Stomach (tissue), 9 donors: ENCODE measurements around the gene VPS39. TPM values are rescaled to one million over a fixed set of nuclear protein-coding genes. Genes with fewer than 3 reads are reported as not detected.
A peak's percentile ranks its signal among the peaks of the same experiment; 100 is the strongest.

Source experiments
- DNase-seq, 2 donors: peaks; one replicate each; pipeline versions ENCODE4 v3.0.0 to v3.0.0-alpha.2; 2013 to 2019
- H3K27ac ChIP-seq, 5 donors: fragments of 200-600 bp in 4 of 5; sonication (generic) in 4 of 5; one replicate each; pipeline ENCODE4 v1.5.1; 2013 to 2019; ENCODE audit warnings: mild to moderate bottlenecking in 1 of 5, moderate library complexity in 1 of 5
- H3K27me3 ChIP-seq, 3 donors: fragments of 200-600 bp; sonication (generic); one replicate each; pipeline ENCODE4 v1.5.1; 2017 to 2019; ENCODE audit warnings: mixed run types in 1 of 3
- H3K36me3 ChIP-seq, 4 donors: fragments of 200-600 bp; sonication (generic); 1 replicate in 3 of 4; 2 replicates in 1 of 4; pipeline ENCODE4 v1.5.1; 2016 to 2019
- H3K4me1 ChIP-seq, 4 donors: fragments of 200-600 bp; sonication (generic); one replicate each; pipeline ENCODE4 v1.5.1; 2016 to 2019
- H3K4me3 ChIP-seq, 4 donors: fragments of 200-600 bp; sonication (generic) in 3 of 4; one replicate each; pipeline ENCODE4 v1.5.1; 2016 to 2019; ENCODE audit warnings: mild to moderate bottlenecking in 1 of 4
- H3K9me3 ChIP-seq, 4 donors: fragments of 200-600 bp; sonication (generic); one replicate each; pipeline ENCODE4 v1.5.1; 2016 to 2019
- EP300 ChIP-seq: sonication (generic); formaldehyde crosslinking; IDR thresholded peaks from one replicate; pipeline ENCODE4 v1.6.1; 2017; ENCODE audit warnings: antibody characterized with exemption
- POLR2A ChIP-seq, 4 donors: fragments of 450-650 bp; IDR thresholded peaks; one replicate each; pipeline ENCODE4 v1.6.1; 2016; ENCODE audit warnings: antibody characterized with exemption in 4 of 4, control low read depth in 2 of 4, mild to moderate bottlenecking in 1 of 4, moderate library complexity in 1 of 4
- POLR2AphosphoS5 ChIP-seq, 3 donors: sonication (generic); formaldehyde crosslinking; IDR thresholded peaks; one replicate each; pipeline ENCODE4 v1.6.1; 2016; ENCODE audit warnings: antibody characterized with exemption in 3 of 3
- WGBS, 5 donors: extraction: QIAGEN DNeasy Blood & Tissue Kit in 3 of 5; methylation state at CpG; one replicate each; pipeline versions ENCODE4 v1.1.5 to v1.1.7; 2013 to 2018; 5-methylcytosine and 5-hydroxymethylcytosine counted together
- intact Hi-C: fragments of 100-400 bp; cut with DNase I; formaldehyde crosslinking; loops from one replicate; pipeline ENCODE4 v1.15.1; 2023; ENCODE audit warnings: low total_unique reads
- polyA plus RNA-seq, 3 donors: library from polyadenylated mRNA; stranded (reverse); fragments of 200-250 nt; gene quantifications; one replicate each; pipeline ENCODE4 v1.2.3, GENCODE V29; 2013
- total RNA-seq, 5 donors: library from RNA; depleted of rRNA; stranded (reverse); fragments of >200 nt; gene quantifications; one replicate each; pipeline versions ENCODE4 v1.1.0 to v1.2.3, GENCODE V29; 2014 to 2016
- TF ChIP-seq, protein P1 (sequence below), 7 experiments: fragments of 450-650 bp in 4 of 7; fragments of 200-600 bp in 3 of 7; sonication (generic) in 3 of 7; IDR thresholded peaks; one replicate each; pipeline ENCODE4 v1.5.1; 2016 to 2019; ENCODE audit warnings: antibody characterized with exemption in 7 of 7, control low read depth in 2 of 7, mild to moderate bottlenecking in 1 of 7
- donor health status: healthy with polysubstance abuse.
- donor health status: Bipolar disorder and iron deficiency.
- donor health status: healthy.

Gene VPS39
- total and polyA plus RNA-seq, 8 donors = 22.2 to 635 (median 74.3) TPM

DNA sequence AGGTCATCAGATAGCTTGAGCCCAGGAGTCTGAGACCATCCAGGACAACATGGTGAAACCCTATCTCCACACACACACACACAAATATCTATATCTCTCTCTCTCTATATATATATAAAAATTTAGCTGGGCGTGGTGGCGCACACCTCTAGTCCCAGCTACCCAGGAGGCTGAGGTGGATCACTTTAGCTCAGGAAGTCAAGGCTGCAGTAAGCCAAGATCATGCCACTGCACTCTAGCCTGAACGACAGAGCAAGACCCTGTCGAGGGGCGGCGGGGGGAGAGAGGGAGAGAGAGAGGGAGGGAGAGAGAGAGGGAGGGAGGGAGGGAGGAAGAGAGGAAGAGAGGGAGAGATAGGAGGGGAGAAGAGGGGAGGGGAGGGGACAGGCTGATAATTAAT lies 79.6 kb downstream of the VPS39 start:
- TF ChIP-seq, protein P1, sequence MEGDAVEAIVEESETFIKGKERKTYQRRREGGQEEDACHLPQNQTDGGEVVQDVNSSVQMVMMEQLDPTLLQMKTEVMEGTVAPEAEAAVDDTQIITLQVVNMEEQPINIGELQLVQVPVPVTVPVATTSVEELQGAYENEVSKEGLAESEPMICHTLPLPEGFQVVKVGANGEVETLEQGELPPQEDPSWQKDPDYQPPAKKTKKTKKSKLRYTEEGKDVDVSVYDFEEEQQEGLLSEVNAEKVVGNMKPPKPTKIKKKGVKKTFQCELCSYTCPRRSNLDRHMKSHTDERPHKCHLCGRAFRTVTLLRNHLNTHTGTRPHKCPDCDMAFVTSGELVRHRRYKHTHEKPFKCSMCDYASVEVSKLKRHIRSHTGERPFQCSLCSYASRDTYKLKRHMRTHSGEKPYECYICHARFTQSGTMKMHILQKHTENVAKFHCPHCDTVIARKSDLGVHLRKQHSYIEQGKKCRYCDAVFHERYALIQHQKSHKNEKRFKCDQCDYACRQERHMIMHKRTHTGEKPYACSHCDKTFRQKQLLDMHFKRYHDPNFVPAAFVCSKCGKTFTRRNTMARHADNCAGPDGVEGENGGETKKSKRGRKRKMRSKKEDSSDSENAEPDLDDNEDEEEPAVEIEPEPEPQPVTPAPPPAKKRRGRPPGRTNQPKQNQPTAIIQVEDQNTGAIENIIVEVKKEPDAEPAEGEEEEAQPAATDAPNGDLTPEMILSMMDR (IDR thresholded peaks at IDR 0.05) = no peak
- TF ChIP-seq EP300 (no peak), POLR2A (IDR thresholded peaks at IDR 0.05) (no peak), POLR2AphosphoS5 (IDR thresholded peaks at IDR 0.05) (no peak)
- Histone ChIP-seq H3K36me3 (no peaks in the 10 kb centered on the region), H3K27me3 (peaks cover 0 to 32% (median 0%) of the 10 kb centered on the region in 3 donors), H3K4me3 (no peak overlapping the region), H3K9me3 (no peaks in the 10 kb centered on the region), H3K4me1 (no peaks in the 10 kb centered on the region), H3K27ac (no peak overlapping the region)
- 63 to 89% (median 70%) methylated on average over 6 of the region's 6 CpGs for WGBS, 5 donors
- DNase-seq = peak in 1 of 2 donors; percentile 15
- intact Hi-C loops = no loop called here

DNA sequence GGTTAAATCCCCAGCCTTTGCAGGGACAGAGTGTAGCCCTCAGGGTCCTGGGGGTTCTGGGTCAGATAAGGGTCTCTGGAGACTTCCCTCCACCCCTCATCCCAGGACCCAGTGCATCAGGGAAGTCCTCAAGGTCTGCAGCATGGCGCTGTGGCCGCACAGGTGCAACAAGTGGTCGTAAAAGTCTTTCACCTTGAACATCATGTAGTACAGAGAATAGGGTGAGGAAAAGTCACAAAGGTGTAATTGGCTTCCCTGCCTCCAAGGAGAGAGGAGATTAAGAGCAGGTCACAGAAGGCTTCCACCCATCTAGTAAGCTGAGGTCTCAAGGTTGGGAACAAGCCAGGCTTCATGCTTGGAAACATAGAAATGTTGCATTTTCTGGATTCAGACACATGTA lies 84.6 kb downstream of the VPS39 start:
- WGBS, 5 donors = 86 to 99% (median 94%) methylated on average over 3 of the region's 3 CpGs
- Histone ChIP-seq H3K4me3 (no peak overlapping the region), H3K36me3 (no peaks in the 10 kb centered on the region), H3K27me3 (peaks cover 0 to 10% (median 0%) of the 10 kb centered on the region in 3 donors), H3K4me1 (peaks cover 0 to 8% (median 4%) of the 10 kb centered on the region in 4 donors), H3K27ac (no peak overlapping the region), H3K9me3 (no peaks in the 10 kb centered on the region)
- TF ChIP-seq POLR2AphosphoS5 (IDR thresholded peaks at IDR 0.05) = no peak
- TF ChIP-seq, protein P1 (IDR thresholded peaks at IDR 0.05) = no peak
- no peak for TF ChIP-seq POLR2A (IDR thresholded peaks at IDR 0.05)
- TF ChIP-seq EP300 = no peak
- DNase-seq = no peak
- intact Hi-C loops = no loop called here

DNA sequence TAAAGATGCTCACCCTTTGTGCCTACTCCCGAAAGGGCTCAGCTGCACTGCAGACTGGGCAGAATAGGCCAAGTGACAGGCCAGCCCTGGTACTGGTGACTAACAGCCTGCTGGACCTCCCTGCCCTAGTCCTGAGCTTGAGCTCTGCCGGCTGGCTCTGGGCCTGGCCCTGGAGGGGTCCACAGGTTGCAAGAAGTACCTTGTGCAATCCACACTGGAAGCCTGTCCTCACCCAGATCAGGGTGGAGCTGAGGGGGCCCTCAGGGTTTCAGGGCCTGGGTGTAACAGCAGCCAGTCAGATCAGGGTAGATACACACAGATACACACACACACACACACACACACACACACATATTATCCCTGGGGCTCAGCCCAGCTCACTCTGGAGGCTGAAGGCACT lies 86.4 kb downstream of the VPS39 start:
- 10 to 58% (median 38%) methylated on average over 2 of the region's 2 CpGs for WGBS, 5 donors
- TF ChIP-seq POLR2AphosphoS5 (IDR thresholded peaks at IDR 0.05) (no peak), POLR2A (IDR thresholded peaks at IDR 0.05) (no peak), EP300 (no peak)
- no peaks in the 10 kb centered on the region for H3K27me3 ChIP-seq
- intact Hi-C loops = no loop called here
- no peaks in the 10 kb centered on the region for H3K9me3 ChIP-seq
- no peak overlapping the region for H3K27ac ChIP-seq
- no peak overlapping the region for H3K4me3 ChIP-seq
- no peaks in the 10 kb centered on the region for H3K36me3 ChIP-seq
- peaks cover 0 to 9% (median 4%) of the 10 kb centered on the region in 4 donors for H3K4me1 ChIP-seq
- peak in 1 of 2 donors; percentile 17 for DNase-seq

DNA sequence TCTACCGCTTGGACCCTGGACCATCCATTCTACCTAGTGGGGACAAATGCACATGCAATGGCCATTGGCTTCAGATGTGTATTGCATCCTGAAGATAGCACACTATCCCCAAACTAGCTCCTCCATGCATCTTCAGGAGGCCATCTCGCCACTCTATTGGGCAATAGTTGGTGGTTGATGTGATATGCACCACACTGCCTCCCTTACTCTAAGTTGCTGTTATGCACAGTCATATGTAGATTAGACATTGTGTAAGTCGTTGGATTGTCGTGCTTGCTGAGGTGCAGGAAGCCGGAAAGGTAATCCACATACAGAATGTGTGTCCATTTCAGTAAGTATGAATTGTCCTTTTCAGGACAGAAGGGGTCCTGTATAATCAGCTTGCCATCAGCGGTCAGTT lies 87.1 kb downstream of the VPS39 start:
- Histone ChIP-seq H3K27ac (no peak overlapping the region), H3K27me3 (no peaks in the 10 kb centered on the region), H3K9me3 (no peaks in the 10 kb centered on the region), H3K4me1 (peaks cover 0 to 9% (median 4%) of the 10 kb centered on the region in 4 donors), H3K36me3 (no peaks in the 10 kb centered on the region), H3K4me3 (no peak overlapping the region)
- no peak for DNase-seq
- no peak for TF ChIP-seq POLR2A (IDR thresholded peaks at IDR 0.05)
- TF ChIP-seq EP300 = no peak
- TF ChIP-seq POLR2AphosphoS5 (IDR thresholded peaks at IDR 0.05) = no peak
- TF ChIP-seq, protein P1 (IDR thresholded peaks at IDR 0.05) = no peak
- intact Hi-C loops = no loop called here
- 84 to 93% (median 89%) methylated on average over 6 of the region's 6 CpGs for WGBS, 5 donors

DNA sequence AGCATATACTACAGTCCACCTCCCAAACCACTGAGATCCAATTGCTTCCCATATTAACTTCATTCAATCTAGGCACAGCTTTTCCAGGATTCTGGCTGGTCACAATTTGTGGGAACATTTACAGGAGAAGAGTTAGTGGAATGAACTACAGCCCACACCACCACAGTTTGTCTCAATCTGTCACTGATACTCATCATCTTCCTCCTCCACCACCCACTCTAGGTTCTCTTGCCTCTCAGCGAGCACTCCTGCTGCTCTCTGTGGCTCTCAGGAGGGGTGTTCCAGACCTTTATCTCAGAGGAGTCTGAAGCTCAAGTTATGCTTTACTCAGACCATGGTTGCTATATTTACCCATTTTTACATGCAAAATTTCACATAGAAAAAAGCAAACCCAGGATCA lies 87.8 kb downstream of the VPS39 start:
- H3K4me3 ChIP-seq = no peak overlapping the region
- 80 to 95% (median 86%) methylated on average over 1 of the region's 1 CpG for WGBS, 5 donors
- no peak overlapping the region for H3K27ac ChIP-seq
- H3K4me1 ChIP-seq = peaks cover 0 to 9% (median 4%) of the 10 kb centered on the region in 4 donors
- DNase-seq = no peak
- no peaks in the 10 kb centered on the region for H3K27me3 ChIP-seq
- TF ChIP-seq, protein P1 (IDR thresholded peaks at IDR 0.05) = no peak
- TF ChIP-seq POLR2AphosphoS5 (IDR thresholded peaks at IDR 0.05) = no peak
- no peak for TF ChIP-seq POLR2A (IDR thresholded peaks at IDR 0.05)
- TF ChIP-seq EP300 = no peak
- no peaks in the 10 kb centered on the region for H3K9me3 ChIP-seq
- intact Hi-C loops = no loop called here
- H3K36me3 ChIP-seq = no peaks in the 10 kb centered on the region
